Hematopoietic multipotent progenitor cell (in vitro differentiated cells): ENCODE measurements around the gene UFC1. TPM values are rescaled to one million over a fixed set of nuclear protein-coding genes. Genes with fewer than 3 reads are reported as not detected.

Experiments used
- DNase-seq, 3 donors: peaks; one replicate each; pipeline ENCODE4 v3.0.0-alpha.2; 2011 to 2015; ENCODE audit warnings: low read depth in 2 of 3, low spot score in 2 of 3
- total RNA-seq: library from RNA; depleted of rRNA; stranded (reverse); fragments of >200 nt; gene quantifications from one replicate; pipeline ENCODE4 v1.2.3, GENCODE V29; 2012

UFC1 gene
- total RNA-seq, 1 donor, result 173 TPM

DNA sequence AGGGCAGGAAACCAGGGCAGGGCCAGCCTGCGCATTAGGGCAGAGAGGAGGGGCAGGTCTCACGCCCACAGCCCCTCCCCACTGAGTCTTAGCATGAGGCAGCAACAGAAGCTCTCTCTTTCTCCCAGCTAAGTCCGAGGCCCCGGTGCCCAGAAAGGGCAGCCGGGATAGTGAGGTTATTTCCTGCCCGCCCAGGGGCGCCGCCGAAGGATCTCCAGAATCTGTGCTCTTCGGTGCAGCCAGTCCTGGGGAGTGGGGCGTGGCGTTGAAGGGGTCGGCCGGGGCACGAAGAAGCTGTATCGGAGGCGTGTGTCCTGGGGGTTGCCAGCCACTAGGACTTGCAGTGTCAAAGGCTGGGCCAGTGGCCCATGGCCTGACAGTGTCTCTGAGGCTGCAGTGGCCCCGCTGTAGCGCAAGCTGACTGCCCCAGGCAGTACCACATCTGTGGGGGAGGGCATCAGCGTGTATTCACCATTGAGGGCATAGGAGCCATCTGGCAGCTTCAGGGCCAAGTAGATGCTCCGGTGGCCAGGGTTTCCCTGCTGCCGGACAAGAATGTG, 37.3 kb downstream of the UFC1 start:
- DNase-seq, result no peak

DNA sequence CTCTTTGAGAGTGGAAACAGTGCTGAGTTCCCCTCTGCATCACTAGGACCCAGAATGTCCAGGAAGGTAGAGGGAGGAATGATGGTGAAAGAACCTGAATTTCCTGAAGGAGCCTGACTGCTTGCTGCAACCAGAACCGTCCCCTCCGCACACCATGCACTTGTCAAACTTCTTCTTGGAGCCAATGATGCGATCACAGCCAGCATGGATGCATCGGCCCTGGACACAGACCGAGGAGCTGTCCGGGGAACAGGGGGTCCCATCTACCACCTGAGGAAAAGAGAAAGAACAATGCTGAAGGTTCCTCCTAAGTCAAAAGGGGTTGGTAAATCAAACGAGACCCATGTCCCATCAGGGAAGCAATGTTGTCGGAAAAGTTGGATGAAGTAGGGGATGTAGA, 38.2 kb downstream of the UFC1 start:
- no peak for DNase-seq

DNA sequence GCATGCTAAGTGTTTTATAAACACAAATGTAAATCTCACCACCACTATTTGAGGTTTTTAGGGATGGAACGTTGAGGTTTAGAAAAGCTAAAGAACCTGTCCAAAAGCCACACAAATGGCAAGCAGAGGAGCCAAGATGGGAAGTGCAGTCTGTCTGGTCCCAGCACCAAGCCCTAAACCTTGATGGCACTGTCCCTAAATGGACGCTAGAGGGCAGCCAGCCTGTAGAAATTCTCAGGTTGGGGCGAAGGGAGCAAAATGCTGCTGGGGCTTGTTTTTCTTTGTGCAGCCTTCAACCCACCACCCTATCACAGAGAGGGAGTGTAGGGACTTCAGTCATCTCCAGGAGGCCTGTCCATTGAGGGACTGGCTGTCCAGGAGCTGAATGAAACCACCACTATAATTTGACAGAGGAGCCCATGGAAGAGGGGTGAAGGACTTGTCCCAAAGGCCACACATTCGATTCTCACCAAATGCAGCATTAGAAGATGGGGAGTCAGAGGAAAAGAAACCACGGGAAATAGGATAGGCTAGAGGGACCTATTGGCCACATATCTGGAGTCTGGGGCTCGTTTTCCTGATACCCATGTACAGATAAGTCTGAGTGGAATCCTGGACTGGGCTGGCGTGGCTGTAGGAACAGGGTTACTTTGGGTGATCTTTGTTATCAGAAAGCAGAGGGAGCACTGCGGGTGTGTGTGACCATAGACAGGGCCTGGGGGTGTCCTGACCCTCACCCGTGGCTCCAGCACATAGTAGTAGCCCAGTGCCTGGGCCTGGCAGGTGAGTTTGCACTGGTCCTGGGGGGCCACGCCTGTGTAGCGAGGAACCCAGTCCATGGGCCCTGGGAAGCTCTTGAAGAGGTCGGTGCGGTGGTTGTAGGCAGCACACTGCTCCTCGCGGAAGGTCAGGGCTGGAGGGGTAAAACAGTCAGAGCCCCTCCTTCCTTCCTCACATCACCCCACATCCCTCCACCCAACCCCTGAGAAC, 39.0 kb downstream of the UFC1 start:
- DNase-seq, result peak in 2 of 3 donors; percentile 61 to 87

DNA sequence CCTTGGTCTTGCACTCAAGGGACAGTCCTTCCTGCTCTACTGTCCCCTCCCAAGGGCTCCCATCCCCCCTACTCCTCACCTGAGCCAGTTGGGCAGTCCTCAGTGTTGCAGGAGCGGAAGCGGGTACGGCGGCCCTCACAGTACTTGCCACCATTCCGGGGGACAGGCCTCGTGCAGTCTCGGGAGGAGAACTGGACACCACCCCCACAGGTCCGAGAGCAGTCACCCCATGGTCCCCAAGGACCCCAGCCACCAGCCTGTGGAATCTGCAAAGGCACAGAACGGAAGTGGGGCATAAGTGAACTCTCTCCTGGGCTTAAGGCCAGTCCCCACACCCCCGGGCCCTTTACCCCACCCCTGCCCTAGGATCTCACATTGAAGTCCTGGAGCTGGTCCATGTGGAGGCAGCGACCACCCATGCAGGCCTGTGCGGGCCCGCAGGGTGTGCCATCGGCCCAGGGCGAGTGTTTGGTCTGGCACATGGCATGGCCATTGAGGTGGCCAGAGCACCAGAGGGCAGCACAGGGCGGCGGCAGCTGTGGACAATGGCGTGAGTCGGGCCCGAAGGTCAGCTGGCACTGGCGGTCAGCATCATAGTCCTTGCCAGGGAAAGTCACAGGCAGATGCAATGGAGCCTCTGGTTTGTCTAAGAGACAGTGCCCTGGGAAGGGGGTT, 39.9 kb downstream of the UFC1 start:
- DNase-seq, result no peak

DNA sequence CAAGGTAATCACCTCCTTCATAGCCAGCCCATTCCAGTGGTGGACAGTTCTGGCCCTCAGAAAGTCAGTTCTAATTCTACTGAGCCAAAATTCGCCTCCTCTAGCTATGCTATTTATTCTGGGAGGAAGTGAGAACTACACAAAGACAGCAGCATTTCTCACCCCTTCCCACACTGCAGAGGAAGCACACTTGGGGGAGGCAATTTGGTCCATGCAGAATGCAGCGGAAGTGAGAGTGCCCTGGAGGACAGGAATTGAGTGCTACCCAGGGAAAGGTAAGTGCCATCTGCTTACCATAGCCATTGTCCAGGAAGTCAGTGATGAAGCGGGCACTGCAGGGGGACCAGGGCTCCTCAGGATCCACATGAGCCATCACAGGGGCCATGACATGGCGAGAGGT, 41.4 kb downstream of the UFC1 start:
- DNase-seq, result no peak

DNA sequence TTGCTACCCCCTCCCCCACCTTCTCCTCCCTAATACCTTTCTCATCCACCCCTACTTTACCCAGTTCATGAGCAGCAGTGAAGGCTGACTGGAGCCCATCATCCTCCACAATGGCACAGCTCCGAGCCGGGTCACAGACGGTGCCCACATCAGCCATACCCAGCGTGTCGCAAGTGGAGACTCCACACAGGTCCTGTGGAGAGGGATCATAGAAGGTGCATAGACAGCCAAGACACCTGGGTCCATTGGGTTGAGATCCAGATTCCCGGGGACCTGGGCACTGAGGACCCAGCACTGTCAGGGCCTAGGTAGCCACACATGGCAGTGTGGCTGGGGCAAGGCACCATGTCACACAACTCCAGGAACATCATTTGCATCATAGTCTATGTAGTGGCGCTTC, 42.3 kb downstream of the UFC1 start:
- no peak for DNase-seq

DNA sequence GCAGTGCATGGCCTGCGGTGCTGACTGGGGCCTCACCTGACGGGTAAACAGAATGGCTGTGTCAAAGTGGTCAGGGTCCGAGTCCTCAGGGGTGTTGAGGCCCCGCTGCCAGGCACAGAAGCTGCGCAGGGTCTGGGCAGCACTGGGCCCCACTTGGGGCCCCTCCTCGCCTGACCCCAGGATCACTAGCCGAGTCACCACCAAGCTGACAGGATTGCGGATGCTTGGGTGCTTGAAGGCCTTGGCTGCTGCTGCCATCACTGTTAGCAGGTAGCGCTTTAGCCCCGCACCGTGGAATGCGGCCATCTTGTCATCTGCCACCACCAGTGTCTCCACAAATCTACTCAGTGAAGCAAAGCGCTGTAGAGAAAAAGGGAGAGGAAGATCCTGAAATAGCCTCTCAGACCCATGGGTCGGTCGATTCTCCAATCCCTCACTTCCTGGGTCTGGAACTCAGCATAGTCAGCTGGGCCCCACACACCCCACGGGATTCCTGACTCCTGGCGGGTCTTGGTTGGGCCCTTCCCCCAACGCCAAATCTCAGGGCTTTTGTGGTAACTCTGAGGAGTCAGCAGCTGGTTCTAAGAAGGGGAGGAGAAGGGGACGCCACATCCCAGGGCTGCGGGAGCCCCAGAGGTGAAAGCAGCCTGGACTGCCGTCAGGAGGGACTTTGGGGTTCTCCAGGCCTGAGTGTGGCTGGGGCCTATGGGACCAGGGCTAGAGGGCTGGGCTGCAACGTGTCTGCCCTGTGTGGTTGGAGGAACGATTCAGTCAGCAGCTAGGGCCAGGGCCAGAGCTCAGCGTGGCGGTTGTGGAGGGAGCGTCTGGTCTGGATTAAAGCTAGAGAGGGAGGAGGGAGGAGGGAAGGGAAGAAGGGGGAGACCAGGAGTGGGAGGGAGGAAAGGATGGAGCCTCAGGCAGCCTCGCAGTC, 43.0 kb downstream of the UFC1 start:
- no peak for DNase-seq

DNA sequence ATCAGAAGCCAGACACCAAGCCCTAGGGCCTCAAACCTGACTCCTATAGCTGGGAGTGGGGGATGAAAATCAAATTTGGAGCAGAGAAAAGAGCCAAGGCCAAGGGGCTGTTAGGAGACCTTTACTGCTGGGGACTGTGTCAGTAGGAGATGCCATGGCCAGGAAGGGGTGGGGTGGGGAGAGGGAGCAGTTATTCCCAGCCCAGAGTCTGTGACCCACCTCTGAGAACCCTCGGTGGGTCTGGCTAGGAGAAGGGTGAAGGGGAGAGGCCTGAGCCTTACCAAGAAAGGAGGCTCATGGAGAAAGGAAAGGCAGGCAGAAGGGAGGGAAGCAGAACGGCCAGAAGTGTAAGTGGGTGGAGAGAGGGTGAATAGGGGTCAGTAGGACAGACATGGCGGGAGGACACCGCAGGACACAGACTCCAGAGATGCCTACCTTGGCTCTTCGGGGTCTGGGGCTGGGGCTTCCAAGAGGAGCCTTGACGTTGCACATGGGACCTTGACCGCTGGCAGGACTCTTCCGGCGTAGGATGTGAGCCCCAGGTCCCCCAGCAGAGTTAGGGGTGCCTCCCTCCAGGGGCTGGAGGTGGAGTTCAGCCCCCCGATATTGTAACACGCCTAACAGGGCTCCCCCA, 43.9 kb downstream of the UFC1 start:
- DNase-seq, result no peak

DNA sequence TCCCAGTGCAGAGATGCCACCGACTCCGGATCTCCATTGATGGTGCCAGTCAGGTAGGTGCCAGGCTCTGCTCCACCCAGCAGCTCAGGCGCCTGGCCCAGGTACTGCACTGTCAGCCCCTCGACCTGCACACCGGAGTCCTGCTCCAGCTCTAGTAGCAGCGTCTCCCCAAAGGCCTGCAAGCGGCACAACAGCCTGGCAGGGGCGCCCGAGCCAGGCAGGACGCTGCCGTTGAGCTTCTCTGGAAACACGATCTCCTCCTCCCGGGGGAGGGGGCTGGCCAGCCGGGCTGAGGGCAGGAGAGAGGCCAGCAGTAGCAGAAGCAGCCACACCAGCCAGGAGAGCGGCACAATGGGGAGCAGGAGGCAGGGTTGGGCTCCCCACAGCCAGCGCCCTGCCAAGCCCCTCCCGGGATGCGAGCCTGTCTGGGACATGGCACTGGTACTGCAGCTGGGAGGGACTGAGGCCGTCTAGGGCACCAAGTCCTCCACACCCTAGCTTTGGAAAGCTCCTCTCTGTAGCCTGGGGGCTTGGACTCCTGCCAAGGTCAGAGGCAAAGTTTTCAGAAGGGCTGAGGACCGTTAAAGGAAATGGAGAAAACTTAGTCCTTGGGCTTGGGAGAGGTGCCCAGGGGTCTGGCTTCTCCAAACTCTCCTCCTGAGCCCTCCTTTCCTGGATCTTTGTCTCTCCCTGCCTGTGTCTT, 44.6 kb downstream of the UFC1 start:
- DNase-seq, result no peak

DNA sequence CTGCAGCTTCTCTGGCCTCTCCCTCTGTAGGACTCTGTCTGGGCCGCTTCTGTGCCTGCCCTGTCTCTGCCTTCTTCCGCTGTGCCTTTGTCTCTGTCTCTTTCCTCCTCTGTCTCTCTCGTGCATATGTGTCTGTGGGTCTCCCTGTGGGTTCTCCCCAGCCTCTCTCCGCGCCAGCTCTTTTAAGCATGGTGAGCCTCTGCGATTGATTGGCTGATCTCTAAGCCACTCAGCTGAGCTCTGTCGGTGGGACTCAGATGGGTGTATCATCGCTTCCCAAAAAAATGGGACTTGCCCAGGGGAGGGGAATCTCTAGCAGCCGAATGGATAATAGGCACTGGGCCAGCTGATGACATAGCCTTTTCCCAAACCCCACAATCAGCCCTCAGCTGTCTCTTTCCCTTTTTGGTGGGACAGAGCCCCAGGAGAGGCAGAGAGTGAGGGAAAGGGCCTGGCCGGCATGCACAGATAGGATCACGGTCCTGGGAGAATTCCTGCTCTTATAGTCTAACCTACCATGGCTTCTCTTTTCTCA, 45.2 kb downstream of the UFC1 start, which contains the start of gene ADAMTS4:
Gene ADAMTS4, minus strand, starts transcription at position 158 of the 535 bp plus-strand sequence. CDS start 427 bp downstream, outside the sequence.
- DNase-seq, result no peak

DNA sequence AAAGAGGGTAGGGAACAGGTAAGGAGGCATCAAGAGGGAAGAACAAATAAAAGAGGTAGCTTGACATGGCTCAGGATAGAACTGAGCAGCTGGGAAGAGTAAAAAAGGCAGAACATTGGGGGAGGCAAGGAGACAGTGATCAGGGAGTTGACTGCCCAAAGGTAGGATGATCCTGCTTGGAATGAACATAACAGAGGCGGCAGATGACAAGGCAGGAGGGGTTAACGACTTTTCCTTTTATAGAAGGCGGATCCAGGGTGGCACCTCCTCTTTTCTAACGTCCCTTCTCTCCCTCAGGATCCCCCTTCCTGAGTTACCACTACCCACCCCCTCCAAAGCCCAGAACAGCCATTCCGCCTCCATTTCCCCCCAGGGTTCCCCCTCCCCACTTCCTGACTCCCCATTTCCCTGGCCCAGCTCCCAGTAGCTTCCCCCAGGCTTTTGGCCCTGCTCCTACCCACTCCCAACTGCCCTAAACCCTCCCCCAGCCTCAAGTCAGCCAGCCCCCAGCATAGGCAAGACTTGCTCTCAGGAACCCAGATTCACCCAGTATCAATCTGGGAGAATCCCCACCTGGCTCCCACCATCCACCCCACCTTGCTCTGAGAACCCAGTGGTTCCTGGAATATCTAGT, 45.8 kb downstream of the UFC1 start:
- no peak for DNase-seq

DNA sequence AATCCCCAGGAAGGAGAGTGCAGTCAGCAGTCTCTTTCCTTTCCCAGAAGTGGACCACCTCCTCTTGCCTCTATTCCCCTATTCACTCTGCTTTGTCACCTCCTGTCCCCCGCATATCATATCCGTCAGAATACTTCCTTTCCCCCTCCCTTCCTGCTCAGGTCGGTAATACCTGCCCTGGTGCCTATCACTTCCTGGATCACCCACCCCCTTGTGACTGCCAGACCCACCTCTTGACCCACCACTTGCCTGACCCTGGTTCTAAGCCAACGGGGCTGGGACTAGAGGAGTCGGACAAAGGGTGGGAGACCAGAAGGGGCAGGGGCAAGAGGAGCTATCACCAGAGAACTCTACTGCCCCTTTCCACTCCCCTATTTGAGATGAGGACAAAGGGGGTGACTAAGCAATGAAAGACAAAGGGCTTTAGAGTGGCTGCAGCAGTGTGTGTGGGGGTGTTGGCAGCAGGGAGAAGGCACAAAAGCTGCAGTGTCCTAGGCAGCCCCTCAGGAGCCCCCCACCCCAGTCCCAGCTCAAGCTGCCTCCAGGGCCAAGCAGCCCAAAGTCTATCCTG, 46.7 kb downstream of the UFC1 start:
- DNase-seq, result no peak

DNA sequence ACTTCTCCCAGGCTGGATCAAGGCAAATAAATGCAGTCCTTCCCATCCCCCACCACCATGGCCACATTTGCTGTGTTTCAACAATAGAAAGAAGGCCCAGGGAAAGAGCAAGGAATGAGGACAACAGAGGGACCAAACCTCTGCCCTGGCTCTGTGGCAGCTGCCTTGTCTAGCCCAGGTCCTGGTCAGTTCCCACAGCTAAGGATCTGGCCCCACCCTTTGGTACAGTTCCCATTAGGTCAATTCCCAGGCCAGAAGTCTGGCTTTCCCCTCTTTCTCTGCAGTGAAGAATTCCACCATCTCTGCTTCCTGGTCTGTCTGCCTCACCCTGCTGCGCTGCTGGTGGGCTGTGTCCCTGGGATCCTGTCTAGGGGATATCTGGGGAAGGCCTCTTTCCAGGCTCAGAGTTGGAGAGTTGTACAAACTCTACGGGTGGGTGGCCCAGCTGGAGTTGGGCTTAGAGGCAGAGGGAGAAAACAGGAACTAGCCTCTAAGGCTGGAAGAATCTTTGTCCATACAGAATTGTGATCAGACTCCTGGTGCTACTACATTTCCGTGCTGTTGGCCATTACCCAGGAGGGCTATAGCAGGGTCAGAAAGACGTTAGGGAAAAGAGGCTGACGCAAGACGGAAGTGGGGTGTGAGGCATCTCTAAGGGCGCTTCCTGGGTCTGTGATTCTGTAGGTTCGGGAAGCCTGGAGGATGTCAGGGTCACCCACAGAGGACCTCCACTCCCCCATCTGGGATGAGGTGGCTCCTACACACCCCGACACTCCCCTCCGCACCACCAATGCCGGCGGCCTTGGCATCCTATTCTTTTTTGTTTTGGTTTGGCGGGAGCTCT, 47.4 kb downstream of the UFC1 start:
- DNase-seq, result no peak

DNA sequence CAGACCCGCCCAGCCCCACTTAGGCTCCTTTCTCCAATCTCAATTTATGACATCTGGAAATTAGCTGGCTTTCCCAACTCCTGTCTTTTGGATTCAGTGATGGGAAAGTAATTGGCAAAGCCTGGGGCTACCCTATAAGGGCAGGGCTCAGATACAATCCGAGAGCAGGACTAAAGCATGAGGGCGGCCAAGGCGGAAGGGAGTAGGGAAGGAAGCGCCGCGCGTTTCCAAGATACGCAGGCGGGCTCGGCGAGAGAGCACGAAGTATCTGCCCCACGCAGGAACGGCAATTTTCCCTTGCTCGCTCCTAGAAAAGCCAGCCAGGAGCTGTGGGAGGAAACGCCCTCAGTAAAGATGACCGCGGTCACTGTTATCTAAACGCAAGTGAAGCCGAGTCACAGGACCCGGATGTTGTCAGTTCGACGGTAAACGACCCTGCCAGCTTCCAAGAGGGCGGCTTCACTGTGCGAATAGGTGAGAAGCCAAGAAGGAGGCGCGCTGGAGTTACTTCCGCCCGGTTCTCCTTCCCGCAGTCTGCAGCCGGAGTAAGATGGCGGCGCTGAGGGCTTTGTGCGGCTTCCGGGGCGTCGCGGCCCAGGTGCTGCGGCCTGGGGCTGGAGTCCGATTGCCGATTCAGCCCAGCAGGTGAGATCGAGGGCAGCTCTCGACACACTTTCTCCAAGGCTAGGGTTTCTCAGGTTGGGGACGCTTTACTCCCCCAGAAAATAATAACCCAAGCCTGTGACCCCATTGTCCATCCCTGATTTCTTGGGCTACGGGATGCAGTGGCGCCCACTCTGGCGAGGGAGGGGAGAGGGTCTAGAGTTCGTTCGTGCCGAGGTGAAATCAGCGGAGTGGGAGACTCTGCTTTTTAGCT, 48.3 kb downstream of the UFC1 start, which contains the start of gene NDUFS2:
Gene NDUFS2, plus strand, starts transcription at position 532 of the 877 bp plus-strand sequence. Its CDS starts 19 bp downstream, at position 551.
- DNase-seq, result peak; percentile 83 to 98 (median 98)

DNA sequence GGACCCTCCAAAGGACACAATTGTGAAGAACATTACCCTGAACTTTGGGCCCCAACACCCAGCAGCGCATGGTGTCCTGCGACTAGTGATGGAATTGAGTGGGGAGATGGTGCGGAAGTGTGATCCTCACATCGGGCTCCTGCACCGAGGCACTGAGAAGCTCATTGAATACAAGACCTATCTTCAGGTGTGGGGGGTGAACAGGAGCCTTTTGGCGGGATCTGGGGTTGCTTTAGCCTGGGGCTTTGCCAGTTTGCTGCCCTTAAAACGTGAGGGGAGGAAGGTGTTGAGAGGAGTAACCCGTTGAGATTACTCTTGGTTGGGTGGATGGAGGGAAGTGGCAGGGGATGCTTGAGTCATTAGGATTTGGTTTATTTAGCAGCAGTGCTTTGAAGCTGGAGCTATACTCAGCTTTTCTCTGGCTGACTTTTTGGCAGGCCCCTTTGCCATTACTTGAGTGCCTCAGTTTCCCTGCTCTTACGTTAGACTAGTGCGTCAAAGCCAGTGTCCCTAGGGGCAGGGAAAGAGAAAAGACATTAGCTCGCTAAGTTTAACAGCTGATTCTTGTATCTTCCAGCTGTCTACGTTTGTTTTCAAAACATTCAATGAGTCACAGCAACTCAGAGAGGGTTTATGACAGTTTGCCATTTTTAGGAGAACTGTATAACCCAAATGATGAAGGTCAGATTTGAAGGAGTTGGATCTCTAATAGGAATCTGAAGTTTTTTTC, 52.8 kb downstream of the UFC1 start:
- no peak for DNase-seq
